Myocyte (in vitro differentiated cells): ENCODE measurements around the gene GPS2. TPM values are rescaled to one million over a fixed set of nuclear protein-coding genes. Genes with fewer than 3 reads are reported as not detected.
A peak's percentile ranks its signal among the peaks of the same experiment; 100 is the strongest.

Source experiments
- DNase-seq: peaks from one replicate; pipeline ENCODE4 v3.0.0-alpha.2; 2012; ENCODE audit warnings: low read depth
- total RNA-seq: library from RNA; depleted of rRNA; stranded (reverse); fragments of >200 nt; gene quantifications from 2 replicates; pipeline ENCODE4 v1.2.3, GENCODE V29; 2014

The GPS2 gene
- total RNA-seq, 1 donor from 2014 or later: 92.2 TPM

DNA sequence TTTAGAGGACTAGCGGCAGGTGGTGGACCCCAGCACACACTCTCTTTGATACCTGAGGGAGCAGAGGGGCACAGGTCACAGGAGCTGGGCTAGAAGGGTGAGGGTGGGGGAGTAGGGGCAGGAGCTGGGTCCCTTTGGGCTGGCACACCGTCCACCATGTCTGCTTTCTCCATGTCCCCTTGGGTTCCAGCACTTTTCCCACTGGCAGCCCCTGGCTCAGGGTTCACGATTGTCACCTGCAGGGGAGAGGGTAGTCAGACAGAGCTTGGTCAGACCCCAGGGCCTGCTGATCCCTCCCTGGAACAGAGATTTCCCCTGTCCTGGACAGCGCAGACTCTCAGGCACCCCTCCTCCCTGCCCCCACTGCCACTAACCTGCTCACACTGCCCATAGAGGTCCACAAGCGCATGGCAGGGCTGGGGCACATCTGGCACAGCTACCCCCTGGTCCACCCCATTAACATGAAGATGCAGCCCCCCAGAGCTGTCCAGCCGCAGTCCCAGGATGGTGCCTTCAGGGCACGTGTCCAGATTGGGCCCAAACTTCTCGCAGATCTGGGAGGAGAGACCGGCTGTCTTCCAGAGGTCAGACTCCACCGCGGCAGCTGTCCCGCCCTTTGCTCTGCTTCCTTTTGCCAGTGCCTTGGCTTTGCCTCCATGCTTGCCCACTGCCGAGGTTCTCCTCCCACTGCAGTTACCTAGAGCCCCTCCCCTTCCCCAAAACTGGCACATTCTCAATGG is 3.1 kb upstream of the GPS2 start:
- no peak for DNase-seq

DNA sequence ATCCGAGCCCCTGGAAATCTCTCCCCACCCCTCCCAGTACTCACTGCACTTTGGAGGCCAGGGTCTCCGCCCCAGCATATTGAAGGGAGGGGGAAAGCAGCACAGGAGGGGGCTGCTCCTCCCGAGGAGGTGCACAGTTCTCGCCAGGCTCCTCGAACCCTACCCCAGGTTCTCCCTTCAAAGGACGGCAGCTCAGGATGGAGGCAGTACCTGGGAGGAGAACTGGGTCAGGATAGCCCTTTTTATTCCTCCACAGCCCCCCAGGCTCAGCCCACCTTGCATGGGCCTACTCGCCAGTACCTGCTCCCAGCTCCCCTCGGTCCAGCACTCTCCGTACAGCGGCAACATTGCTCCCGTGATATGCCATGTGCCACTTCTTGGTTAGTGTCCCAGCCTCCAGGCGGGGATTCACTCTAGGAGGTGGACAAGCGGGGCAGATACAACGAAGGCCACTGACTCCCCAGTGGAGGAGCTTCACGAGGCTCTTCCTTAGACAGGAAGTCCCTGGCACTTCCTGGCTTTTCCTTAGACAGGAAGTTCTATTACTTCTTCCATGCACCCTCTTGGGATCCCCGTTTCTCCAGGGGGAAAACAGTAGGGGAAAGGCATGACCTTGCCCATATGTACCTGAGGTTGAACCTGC is 2.1 kb upstream of the GPS2 start:
- no peak for DNase-seq

DNA sequence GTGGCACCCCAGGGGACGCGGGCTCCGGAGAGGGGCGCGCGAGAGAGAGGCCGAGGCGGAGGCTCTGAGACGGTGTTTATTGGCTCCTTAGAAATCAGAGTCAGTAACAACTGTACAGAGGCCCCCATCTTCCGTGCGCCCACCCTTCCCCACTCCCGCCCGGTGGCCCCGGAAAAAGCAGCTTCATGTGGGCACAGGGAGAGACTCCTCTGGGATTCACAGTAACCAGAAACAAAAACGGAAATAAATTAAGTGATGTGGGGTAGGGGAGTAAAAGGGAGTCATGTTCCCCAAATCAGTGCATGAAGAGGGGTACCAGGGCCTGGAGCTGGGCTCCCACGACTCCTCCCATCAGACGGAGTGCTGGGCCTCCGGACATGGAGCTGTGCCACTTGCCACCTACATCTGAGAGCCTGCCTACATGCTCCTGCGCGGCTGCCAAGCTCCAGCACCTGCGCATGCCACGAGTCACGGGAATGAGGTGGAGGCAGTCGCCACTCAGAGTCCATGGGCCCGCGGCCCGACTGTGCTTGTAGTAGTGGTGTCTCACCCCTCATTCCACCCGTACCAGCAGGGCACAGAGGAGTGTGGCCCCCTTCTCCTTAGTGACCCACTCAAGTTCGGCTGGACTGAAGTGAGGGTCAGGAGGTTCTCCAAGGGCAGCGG is 543 bp upstream of the GPS2 start:
- DNase-seq: no peak

DNA sequence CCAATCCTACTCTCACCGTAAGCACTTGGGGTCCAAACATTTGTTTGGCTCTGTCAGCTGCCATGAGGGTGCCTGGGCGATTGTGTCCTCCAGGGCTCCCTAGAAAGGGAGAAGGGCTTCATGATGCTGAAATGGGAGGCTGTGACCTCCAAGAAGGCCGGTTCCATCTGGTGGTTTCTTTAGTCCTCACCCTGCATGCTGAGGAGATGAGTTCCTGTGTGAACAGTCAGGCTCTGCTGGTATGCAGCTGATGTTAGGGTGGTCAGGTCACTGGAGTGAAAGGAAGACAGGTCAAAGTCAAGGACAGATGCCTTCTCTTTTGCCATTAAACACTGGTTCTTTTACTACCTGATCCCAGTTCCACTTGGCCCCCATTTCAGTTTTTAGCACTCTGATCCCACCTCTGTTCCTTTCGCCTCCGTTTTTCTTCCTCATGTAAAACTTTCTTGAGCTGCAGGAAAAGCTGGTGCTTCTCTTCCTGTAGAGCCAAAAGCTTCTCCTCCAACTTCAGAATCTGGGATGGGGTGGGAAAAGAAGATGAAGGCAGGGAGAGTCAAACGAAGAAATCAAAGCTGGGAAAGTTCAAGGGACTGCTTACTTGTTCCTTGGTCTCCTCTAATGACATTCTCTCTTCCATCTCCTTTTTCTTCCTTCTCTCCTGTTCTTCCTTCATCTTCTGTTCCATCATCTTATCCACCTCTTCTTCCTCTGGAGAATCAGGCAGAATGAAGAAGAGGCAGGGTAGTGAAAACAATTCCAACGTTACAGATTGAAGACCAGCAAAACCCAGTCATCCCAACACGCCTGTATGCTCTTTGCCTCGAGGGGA is 1.1 kb downstream of the GPS2 start:
- no peak for DNase-seq

DNA sequence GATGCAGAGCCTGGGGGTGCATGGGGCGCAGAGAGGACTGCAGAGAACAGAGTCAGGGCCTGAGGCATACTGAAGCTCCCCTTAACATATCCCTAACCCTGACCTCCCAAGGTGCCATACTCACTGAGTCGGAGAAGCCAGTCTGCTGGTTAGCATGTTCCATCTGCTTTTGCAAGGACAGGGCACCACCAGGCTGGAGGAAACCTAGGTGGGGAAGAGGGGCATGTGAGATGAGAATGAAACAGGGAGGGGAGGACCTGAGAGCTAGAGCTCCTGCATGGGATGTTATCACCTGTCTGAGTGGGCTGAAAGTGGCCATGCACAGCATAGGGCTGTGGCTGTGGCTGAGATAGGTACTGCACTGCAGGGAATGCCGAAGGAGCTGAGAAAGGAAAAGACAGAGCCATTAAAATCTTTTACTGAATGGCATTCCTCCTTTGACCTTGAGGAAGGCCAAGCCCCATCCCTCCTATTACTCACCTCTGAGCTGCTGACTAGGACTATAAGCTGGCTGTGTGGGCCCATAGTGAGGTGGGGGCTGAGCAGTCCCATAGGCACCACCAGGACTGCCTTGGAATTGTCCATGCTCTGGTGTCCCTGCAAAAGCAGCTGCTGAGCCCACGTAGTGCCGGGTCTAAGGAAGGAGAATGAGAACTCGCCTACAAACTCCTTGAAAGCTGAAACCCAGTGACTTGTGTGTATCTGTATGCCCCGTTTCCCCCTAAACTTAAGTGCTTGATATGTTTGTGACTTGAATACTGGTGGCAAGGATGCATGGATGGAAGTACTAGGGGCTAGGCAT is 1.9 kb downstream of the GPS2 start:
- no peak for DNase-seq

DNA sequence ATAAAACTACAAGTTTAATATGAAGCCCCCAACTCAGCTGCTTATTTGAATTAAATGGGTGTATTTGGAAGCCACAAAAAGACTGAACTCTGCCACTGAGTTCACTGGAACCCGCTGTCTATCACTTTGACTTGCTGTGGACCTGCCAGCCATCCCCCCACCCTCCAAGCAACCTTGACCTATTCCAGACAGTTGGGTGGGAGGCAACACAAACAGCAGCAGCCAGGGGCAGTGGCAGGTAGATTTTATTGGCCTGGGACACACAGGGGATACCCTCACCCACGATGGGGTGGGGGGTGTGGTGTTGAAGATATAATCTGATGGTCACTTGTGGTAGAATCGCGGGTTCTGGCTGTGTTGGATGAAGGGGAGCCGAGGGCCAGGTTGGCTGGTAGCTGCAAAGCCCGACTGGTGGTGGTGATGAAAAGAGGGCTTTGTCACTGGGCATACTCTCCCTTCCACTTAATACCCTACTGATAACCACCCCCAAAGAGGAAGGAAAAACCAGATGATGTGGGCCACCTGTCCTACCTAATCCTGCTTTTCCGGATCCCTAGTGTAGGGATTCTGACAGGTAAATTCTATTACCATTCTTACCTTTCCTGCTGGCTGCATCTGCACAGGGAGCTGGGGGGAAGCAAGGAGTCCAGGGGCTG is 2.6 kb downstream of the GPS2 start:
- no peak for DNase-seq

DNA sequence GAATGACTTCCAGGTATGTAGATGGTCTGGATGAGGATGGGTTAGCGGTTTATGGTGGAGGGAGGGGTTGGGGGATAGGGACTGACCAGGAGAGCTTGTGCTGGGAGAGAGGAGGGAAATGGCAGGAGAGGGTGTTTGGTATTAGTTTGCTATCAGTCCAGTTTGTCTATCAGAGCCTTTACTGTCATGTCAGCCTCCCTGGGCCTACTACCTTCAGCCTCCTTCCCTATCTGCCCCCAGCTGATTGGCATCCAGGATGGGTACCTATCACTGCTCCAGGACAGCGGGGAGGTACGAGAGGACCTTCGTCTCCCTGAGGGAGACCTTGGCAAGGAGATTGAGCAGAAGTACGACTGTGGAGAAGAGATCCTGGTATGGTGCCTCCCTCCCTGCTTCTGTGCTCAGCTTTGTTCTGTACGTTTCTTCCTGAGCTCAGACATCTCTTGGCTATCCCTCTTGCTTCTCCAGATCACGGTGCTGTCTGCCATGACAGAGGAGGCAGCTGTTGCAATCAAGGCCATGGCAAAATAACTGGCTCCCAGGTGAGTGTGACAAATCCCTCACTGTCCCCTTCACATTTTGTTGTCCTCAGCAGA is 4.0 kb downstream of the GPS2 start:
- DNase-seq: no peak

DNA sequence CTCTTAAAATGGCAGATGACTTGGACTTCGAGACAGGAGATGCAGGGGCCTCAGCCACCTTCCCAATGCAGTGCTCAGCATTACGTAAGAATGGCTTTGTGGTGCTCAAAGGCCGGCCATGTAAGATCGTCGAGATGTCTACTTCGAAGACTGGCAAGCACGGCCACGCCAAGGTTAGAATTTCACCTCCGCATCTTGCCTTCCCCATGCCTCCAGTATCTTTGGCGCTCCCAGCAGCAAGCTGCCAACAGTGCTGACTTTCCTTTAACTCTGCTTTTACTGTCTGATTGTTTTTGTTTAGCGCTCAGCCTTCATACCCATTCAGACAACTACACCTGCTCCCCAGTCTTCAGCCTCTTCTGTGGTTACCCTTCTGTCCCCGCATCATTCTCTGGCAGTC is 5.5 kb downstream of the GPS2 start:
- DNase-seq: no peak

DNA sequence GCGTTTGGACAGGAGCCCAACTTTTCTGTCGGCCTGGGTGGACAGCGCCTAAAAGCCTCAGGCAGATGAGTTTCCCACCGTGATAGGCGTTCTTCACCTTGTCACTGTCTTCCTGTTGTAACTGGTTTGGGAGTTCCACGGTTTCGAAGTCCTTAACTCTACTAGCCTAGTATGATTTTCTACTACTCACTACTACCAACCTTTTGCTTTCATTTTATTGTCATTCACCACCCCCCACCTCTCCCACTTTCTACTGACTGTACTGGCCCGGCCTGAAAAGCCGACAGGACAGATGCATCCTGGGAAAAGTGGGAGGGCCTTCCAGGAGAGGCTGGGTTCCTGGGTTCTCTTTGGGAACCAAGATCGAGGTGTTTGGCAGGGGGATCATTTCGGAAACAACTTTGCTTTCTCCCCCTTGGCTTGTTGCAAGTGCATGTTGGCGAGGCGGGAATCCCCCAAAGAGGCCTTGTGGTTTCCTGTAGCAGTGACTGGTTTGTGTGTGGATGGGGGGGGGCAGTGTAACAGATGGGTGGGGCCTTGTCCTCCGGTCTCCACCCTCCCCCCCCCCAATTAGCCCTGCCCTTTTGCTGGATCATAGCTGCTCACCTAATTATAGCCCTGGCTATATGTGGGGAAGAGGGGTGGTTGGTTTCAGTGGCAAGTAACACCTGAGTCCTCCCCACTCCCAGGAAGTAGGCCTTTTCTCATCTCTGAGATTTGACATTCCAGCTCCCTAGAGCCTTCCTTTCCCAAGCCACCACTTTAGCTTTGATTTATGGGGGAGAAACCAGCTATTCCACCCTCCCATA is 6.3 kb downstream of the GPS2 start:
- peak; percentile 88 for DNase-seq

DNA sequence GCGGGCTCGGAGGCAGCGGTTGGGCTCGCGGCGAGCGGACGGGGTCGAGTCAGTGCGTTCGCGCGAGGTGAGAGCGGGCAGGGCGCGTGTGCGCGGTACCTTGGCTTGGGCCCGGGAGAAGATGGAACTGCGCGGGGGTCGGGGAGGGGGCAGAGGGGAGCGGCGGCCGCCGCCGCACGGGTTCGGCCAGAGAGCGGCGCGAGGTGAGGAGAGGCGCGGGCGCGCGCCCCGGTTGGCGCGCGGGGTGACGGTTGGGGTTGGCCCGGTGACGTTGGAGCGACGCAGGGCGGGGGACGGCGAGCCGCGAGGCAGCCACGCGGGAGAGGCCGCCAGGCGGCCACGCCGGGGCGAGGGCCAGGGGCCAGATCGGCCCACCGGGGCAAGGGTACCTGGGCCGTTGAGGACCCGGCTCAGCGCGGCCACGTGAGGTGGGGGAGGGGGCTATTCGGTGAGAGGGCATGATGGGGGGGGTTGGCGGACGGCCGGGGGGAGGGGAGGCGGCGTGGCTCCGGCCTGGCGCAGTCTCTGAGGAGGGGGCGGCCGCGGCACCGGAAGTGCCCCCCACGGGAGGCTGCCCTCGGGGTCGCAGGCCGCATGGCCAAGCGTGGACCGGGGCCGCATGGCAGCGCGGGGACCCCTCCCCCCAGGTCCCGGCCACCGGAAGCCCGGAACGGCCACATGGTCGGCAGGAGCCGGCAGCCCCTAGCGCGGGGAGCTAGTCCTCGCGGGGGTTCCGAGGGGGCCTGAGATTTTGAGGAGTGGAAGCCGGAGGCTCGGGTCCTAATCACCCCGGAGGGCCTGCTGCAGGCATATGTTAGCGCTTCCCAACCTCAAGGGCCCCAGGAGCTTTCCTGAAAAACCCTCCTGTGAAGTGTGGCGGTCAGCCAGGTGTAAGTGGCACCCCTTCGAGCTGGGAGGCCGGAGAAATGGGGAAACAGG is 7.2 kb downstream of the GPS2 start:
- peak; percentile 27 for DNase-seq

DNA sequence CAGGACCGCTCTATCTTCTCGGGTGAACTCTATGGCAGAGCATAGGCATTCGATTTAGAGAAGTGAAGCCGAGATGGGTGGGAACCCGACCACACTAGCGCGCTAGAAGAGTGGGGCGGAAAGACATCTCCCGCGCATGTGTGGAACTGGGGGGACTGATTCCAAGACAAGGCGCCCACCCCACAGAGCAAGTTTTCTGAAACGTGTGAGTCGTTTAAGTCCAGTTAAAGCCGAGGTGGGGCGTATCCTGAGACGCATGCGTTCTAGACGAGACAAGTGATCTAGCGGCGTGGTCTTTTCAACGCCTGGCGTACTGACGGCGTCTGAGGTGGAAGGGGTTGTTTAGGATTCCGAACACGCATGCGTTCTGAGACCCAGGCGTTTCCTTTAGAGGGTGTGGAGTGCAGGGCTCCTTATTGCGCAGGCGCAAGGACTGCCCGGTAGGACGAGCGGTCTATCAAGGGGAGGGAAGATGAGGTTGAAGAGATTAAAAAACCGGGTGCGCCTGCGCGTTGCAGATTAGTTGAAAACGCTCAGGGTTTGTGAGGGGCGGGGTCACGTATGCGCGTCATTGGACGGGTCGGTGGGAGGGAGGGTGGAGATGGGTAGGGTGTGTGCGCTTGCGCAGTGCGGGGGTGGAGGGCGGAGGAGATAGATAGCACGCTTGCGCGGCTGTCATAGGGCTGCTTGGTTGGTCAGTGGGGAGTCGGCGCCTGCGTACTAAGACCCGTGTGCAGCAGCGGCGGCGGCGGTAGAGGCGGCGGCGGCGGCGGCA is 8.1 kb downstream of the GPS2 start, which contains the start of gene EIF5A:
Gene EIF5A (plus strand): TSS at position 718 of the 775 bp plus-strand sequence. CDS start 2,008 bp downstream, outside the sequence.
- peak; percentile 100 for DNase-seq

DNA sequence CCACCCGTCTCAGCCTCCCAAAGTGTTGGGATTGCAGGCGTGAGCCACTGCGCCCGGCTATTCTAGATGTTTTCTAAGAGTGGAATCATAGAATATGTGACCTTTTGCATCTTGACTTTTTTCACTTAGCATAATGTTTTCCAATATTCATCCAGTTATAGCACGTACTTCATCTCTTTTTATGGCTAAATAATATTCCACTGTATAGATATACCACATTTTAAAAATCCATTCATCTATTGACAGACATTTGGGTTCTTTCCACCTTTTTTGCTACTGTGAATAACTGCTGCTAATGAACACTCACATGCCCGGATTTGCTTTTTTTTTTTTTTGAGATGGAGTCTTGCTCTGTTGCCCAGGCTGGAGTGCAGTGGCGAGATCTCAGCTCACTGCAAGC is 11.0 kb downstream of the GPS2 start:
- no peak for DNase-seq

DNA sequence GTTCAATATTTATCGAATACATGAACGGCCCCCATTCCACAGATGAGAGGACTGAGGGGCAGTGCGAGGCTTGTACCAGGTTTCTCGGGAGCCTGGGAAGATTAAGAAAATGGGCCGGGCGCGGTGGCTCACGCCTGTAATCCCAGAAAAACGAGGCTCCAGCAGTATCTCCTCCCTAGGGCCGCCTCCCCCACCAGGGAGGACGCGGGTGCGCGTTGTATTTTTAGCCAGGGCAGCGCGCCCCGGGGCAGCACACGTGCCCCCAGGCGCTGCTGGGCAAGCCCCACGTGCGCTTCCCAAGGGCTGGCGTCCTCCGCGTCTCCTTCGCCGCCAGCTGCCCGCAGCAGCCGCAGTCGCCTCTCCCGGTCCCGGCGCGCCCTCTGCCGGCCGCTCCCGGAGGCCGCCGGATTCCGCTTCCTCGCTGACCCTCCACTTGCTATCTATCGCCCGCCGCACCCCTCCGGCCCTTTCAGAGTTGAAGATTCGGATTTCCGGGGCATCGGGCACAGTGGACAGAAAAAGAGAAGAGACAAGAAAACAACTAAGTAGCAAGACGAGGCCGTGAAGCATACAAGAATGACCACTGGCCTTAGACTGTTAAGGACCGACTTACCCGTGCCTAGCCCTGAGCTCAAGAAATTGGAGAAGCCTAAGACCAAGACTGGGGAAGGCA is 18.8 kb downstream of the GPS2 start:
- peak; percentile 92 for DNase-seq

DNA sequence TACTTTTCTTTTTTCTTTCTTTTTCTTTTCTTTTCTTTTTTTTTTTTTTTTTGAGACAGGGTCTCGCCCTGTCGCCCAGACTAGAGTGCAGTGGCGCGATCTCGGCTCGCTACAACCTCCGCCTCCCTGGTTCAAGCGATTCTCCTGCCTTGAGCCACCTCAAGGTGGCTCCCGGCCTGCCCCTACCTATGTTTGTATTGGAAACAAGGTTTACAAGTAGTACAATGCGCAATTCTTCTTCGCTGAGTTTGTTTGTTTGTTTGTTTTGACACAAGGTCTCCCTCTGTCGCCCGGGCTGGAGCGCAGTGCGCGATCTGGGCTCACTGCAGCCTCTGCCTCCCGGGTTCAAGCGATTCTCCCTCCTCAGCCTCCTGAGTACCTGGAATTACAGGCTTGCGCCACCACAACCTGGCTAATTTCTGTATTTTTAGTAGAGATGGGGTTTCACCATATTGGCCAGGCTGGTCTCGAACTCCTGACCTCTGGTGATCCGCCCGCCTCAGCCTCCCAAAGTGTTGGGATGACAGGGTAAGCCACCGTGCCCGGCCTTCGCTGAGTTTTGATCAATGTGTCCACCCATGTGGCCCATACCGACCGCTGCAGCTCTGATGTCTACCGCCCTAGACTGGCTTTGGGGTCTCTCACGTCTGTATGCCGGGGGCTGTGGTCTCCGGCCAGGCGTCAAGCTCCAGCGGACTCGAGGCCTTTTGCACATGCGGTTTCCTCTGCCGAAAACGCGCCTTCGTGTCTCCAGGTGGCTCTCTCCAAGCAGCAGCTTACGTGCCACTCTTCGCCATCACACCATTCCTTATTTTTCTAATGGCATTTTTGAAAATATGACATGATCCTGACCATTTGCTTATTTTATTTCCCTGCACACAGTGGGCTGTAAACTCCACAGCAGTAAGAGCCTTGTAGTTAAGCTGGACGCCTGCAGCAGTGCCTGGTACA is 19.7 kb downstream of the GPS2 start:
- DNase-seq: no peak

DNA sequence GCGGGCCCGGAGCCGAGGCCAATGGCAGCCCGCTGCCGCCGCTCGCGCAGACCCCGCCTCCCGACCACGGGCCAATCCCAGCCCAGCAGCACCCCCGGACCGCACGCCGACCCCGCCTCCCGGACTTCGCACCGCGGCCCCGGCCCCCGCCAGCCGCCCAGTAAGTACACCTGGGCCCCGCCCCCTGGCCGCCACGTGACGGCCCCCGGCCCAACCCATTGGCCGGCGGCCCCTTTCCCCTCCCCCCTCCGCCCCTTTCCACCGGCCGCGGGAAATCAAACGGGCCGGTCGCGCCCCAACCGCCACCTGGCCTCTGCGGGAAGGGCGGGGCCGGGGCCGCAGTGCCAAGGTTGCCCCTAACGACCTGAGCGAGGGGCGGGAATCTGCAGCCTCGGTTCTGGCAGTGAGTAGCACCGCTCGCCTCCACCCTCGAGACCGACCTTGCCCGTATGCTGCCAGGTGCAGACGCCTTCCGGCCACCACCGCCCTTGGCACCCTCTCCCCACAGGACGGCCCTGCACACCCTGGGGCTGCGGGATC is 20.5 kb downstream of the GPS2 start, which contains the start of gene YBX2:
Gene YBX2 (minus strand): TSS at position 26 of the 540 bp plus-strand sequence. CDS start 139 bp downstream, outside the sequence.
- DNase-seq: peak; percentile 56
